Activated CD8-positive, alpha-beta T cell treated with anti-CD3 and anti-CD28 coated beads for 36 hours (primary cell): ENCODE data around the gene SLC25A25. TPM values are rescaled to one million over a fixed set of nuclear protein-coding genes. Genes with fewer than 3 reads are reported as not detected.
A peak's percentile ranks its signal among the peaks of the same experiment; 100 is the strongest.

Source experiments
- ATAC-seq: fragments of 200-7000 bp; cut with Tn5 transposase; one replicate; pipeline ENCODE4 v1.10.0; 2021; ENCODE audit warnings: mild to moderate bottlenecking, moderate library complexity
- CTCF ChIA-PET: fragments of 350-600 bp; sonication (Branson Sonifier 250); formaldehyde crosslinking; loops from one replicate; lab custom pipeline; 2021; ENCODE audit warnings: antibody characterized with exemption; lab: Charles Lee
- POLR2A ChIA-PET: fragments of 350-600 bp; sonication (Branson Sonifier 250); formaldehyde crosslinking; loops from one replicate; lab custom pipeline; 2021; ENCODE audit warnings: antibody characterized with exemption; lab: Charles Lee
- DNase-seq: peaks from one replicate; pipeline ENCODE4 v3.0.0-alpha.2; 2020
- H3K27ac Mint-ChIP-seq: one replicate; pipeline ENCODE4 v1.8.0; 2021; ENCODE audit warnings: mild to moderate bottlenecking, mixed read lengths
- H3K27me3 Mint-ChIP-seq: one replicate; pipeline ENCODE4 v1.8.0; 2021; ENCODE audit warnings: mixed read lengths
- H3K36me3 Mint-ChIP-seq: one replicate; pipeline ENCODE4 v1.8.0; 2021; ENCODE audit warnings: low read depth, mixed read lengths
- H3K4me1 Mint-ChIP-seq: one replicate; pipeline ENCODE4 v1.8.0; 2021; ENCODE audit warnings: low read depth, mixed read lengths
- H3K4me3 Mint-ChIP-seq: one replicate; pipeline ENCODE4 v1.8.0; 2021; ENCODE audit warnings: mild to moderate bottlenecking, moderate library complexity, mixed read lengths
- H3K9me3 Mint-ChIP-seq: one replicate; pipeline ENCODE4 v1.8.0; 2021; ENCODE audit warnings: mixed read lengths
- intact Hi-C: fragments of 100-400 bp; cut with micrococcal nuclease; formaldehyde crosslinking; loops from one replicate; pipeline ENCODE4 v1.10.0; 2022
- total RNA-seq, 2 experiments: library from RNA; stranded (reverse); gene quantifications; one replicate each; pipeline ENCODE4 v1.2.3, GENCODE V29; 2021
- TF ChIP-seq, protein P1 (sequence below): fragments of 200-600 bp; IDR thresholded peaks from one replicate; pipeline ENCODE4 v1.8.0; 2022; ENCODE audit warnings: antibody characterized with exemption, mild to moderate bottlenecking

Gene SLC25A25
- total RNA-seq, 2 experiments from 2014 or later, result 12.9 to 14.6 TPM

DNA sequence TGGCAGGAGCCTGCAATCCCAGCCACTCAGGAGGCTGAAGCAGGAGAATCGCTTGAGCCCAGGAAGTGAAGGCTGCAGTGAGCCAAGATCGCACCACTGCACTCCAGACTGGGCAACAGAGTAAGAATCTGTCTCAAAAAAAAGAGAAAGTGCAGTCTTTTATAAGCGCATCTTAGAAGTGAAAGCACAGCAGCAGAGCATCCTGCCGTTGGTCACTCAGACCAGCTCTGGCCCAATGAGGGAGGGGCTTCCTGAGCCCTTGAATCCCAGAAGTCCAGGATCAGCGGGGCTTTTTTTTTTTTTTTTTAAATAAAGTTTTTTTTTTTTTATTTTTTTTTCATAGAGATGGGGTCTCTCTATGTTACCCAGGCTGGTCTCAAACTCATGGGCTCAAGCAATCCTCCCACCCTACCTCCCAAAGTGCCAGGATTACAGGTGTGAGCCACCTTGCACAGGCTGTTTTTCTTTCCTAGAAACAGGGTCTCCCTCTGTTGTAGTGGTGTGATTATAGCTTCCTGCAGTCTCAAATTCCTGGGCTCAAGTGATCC lies 43.2 kb upstream of the SLC25A25 start:
- ChIA-PET POLR2A (interaction anchor here (0.6 to 4.5 kb wide), 12 partner anchors 9 to 101 kb away, joined by 3 to 85 read pairs (median 4); partner anchors contain the start of genes DPM2 and EEIG1), CTCF (interaction anchor here (0.6 to 24.9 kb wide), 4 partner anchors 10 to 92 kb away, joined by 4 to 631 read pairs (median 16); no protein-coding TSS in a partner anchor)
- ATAC-seq, result no peak
- Mint-ChIP-seq H3K27ac (peak overlapping the region; percentile 98), H3K27me3 (no peaks in the 10 kb centered on the region), H3K4me1 (peaks cover 83% of the 10 kb centered on the region), H3K9me3 (no peaks in the 10 kb centered on the region), H3K36me3 (no peaks in the 10 kb centered on the region), H3K4me3 (peak overlapping the region; percentile 65)
- DNase-seq, result no peak
- intact Hi-C loops, result loop anchor here (5.0 kb wide), 2 partner anchors 42 to 68 kb away; partner anchors contain the start of genes NAIF1 and SLC25A25
- TF ChIP-seq, protein P1, sequence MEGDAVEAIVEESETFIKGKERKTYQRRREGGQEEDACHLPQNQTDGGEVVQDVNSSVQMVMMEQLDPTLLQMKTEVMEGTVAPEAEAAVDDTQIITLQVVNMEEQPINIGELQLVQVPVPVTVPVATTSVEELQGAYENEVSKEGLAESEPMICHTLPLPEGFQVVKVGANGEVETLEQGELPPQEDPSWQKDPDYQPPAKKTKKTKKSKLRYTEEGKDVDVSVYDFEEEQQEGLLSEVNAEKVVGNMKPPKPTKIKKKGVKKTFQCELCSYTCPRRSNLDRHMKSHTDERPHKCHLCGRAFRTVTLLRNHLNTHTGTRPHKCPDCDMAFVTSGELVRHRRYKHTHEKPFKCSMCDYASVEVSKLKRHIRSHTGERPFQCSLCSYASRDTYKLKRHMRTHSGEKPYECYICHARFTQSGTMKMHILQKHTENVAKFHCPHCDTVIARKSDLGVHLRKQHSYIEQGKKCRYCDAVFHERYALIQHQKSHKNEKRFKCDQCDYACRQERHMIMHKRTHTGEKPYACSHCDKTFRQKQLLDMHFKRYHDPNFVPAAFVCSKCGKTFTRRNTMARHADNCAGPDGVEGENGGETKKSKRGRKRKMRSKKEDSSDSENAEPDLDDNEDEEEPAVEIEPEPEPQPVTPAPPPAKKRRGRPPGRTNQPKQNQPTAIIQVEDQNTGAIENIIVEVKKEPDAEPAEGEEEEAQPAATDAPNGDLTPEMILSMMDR, result no peak

DNA sequence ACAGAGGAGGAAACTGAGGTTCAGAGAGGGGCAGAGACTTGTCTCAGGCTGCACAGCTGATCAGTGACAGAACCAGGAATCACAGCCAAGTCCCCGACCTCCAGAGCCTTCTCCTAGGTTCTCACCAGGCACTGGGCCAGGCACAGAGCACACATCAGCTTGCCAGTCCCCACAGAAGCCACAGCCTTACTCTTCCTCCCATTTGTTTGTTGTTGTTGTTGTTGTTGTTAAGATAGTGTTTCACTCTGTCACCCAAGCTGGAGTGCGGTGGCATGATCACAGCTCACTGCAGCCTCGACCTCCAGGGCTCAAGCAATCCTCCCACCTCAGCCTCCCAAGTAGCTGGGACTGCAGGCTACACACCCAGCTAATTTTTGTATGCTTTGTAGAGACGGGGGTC lies 42.3 kb upstream of the SLC25A25 start:
- DNase-seq, result no peak
- H3K27me3 Mint-ChIP-seq, result no peaks in the 10 kb centered on the region
- no peaks in the 10 kb centered on the region for H3K36me3 Mint-ChIP-seq
- intact Hi-C loops, result loop anchor here (2.0 to 5.0 kb wide), 4 partner anchors 19 to 68 kb away; partner anchors contain the start of genes NAIF1 and SLC25A25
- peak overlapping the region; percentile 65 for H3K4me3 Mint-ChIP-seq
- POLR2A ChIA-PET, result interaction anchor here (0.9 to 4.5 kb wide), 15 partner anchors 9 to 89 kb away, joined by 3 to 85 read pairs (median 5); partner anchors contain the start of genes DPM2 and EEIG1
- H3K27ac Mint-ChIP-seq, result peak overlapping the region; percentile 98
- TF ChIP-seq, protein P1, result no peak
- CTCF ChIA-PET, result interaction anchor here (0.8 to 24.9 kb wide), 4 partner anchors 9 to 291 kb away, joined by 3 to 631 read pairs (median 16); partner anchors contain the start of gene TOR2A
- ATAC-seq, result no peak
- H3K4me1 Mint-ChIP-seq, result peaks cover 83% of the 10 kb centered on the region
- H3K9me3 Mint-ChIP-seq, result no peaks in the 10 kb centered on the region

DNA sequence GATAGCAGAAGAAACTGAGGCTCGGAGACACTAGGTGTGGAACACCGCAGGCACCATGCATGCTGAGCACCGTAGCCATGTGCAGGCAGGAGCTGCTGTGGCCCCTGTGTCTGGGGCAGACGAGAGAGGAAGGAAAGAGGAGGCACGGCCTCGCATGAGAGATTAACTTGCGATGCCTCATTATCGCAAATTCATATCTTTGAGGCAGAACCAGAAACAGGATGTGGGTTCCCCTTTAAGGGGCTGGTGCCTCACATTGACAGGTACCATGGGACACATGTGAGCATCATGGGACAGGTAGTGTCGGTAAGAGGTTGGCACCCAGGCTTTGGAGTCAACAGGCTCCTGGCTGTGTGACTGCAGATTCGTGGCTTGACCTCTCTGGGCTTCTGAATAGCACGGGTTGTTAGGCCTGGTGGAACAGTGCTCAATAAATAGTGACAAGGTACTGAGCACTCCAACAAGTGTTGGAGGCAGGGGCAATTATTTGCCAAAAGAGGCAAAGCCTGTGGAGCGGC lies 41.7 kb upstream of the SLC25A25 start:
- peaks cover 2% of the 10 kb centered on the region for H3K36me3 Mint-ChIP-seq
- peak overlapping the region; percentile 65 for H3K4me3 Mint-ChIP-seq
- H3K27me3 Mint-ChIP-seq, result no peaks in the 10 kb centered on the region
- ChIA-PET POLR2A (interaction anchor here (0.9 to 4.5 kb wide), 16 partner anchors 8 to 82 kb away, joined by 3 to 85 read pairs (median 4); partner anchors contain the start of gene EEIG1), CTCF (interaction anchor here (0.8 to 24.9 kb wide), 6 partner anchors 9 to 291 kb away, joined by 3 to 631 read pairs (median 4); partner anchors contain the start of gene TOR2A)
- ATAC-seq (peak; percentile 69), DNase-seq (peak; percentile 91)
- H3K27ac Mint-ChIP-seq, result peak overlapping the region; percentile 98
- H3K9me3 Mint-ChIP-seq, result no peaks in the 10 kb centered on the region
- TF ChIP-seq, protein P1, result no peak
- intact Hi-C loops, result loop anchor here (2.0 to 5.0 kb wide), 4 partner anchors 20 to 69 kb away; partner anchors contain the start of genes NAIF1 and SLC25A25
- peaks cover 83% of the 10 kb centered on the region for H3K4me1 Mint-ChIP-seq

DNA sequence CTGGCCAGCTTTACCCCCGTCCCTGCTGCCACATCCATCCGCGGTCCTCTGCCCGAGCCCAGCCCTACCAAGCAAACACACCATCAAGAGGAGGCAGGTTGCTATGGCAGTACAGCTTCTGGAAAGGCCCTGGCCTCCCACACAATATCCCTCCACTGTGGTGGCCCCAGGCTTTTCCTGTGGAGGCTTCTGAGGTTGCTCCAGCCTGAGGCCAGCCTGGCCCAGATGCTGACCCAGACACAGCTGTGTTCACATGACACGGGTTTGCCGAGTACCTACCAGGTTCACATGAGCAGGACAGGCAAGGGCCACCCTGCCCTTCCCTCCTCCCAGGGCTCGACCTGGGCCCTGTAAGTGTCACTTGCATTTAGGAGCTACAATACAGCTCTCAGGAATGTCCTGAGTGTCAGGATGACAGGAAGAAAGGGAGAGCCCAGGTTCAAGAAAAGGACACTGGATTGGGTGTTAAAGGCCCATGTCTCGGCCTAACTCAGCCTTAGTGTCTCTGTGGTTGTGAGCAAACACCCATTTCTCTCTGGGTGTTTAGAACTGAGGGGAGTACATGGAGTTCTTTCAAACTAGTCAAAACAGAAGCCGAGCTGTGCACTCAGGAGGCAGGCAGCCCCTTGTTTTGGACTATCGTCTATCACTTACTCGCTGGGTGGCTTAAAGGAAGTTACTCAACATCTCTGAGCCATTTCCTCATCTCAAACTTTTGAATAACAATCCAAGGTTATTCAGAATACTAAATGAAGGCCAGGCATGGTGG lies 41.1 kb upstream of the SLC25A25 start:
- H3K9me3 Mint-ChIP-seq, result no peaks in the 10 kb centered on the region
- peaks cover 2% of the 10 kb centered on the region for H3K36me3 Mint-ChIP-seq
- ATAC-seq (peak; percentile 50), DNase-seq (peak; percentile 77)
- H3K27me3 Mint-ChIP-seq, result no peaks in the 10 kb centered on the region
- intact Hi-C loops, result loop anchor here (2.0 to 5.0 kb wide), 4 partner anchors 20 to 70 kb away; partner anchors contain the start of genes NAIF1 and SLC25A25
- CTCF ChIA-PET, result interaction anchor here (0.7 to 24.9 kb wide), 10 partner anchors 8 to 105 kb away, joined by 3 to 631 read pairs (median 3); no protein-coding TSS in a partner anchor
- POLR2A ChIA-PET, result interaction anchor here (0.7 to 4.5 kb wide), 19 partner anchors 8 to 102 kb away, joined by 3 to 85 read pairs (median 4); partner anchors contain the start of genes EEIG1 and PIP5KL1
- peaks cover 83% of the 10 kb centered on the region for H3K4me1 Mint-ChIP-seq
- TF ChIP-seq, protein P1, result no peak
- H3K4me3 Mint-ChIP-seq, result peak overlapping the region; percentile 65
- H3K27ac Mint-ChIP-seq, result peak overlapping the region; percentile 98
